ENCODE data around the gene PRICKLE4.
"Not testable (repeated sequence)": the region's sequence is repeated elsewhere in the genome, so short reads cannot be mapped to it uniquely, and the experiment has no call there.

PRICKLE4 gene

GRCh38 chr6:41746107-41746506 lies 34.5 kb upstream of the PRICKLE4 start:
- DNase-seq, result no peak

GRCh38 chr6:41747256-41748101 lies 33.1 kb upstream of the PRICKLE4 start, which contains the start of gene PGC:
Gene PGC, minus strand, starts transcription at chr6:41747397. Its CDS starts 63 bp downstream, at chr6:41747334.
- no peak for DNase-seq

GRCh38 chr6:41748102-41748477 lies 32.5 kb upstream of the PRICKLE4 start:
- DNase-seq, result no peak

- DNase-seq, result no peak
These were observed 32.0 kb upstream of the PRICKLE4 start for GRCh38 chr6:41748542-41748941.

- no peak for DNase-seq
These were observed 30.2 kb upstream of the PRICKLE4 start for GRCh38 chr6:41750374-41750773.

GRCh38 chr6:41755895-41756294 lies 24.7 kb upstream of the PRICKLE4 start:
- no peak for DNase-seq

- no peak for DNase-seq
These were observed 24.2 kb upstream of the PRICKLE4 start for GRCh38 chr6:41756354-41756753.

- DNase-seq, result no peak
These were observed 23.3 kb upstream of the PRICKLE4 start for GRCh38 chr6:41757271-41757670.

GRCh38 chr6:41757931-41758640 lies 22.5 kb upstream of the PRICKLE4 start:
- no peak for DNase-seq

GRCh38 chr6:41758641-41759035 lies 21.9 kb upstream of the PRICKLE4 start:
- no peak for DNase-seq

GRCh38 chr6:41759106-41759904 lies 21.3 kb upstream of the PRICKLE4 start:
- no peak for DNase-seq

GRCh38 chr6:41759905-41760579 lies 20.5 kb upstream of the PRICKLE4 start:
- DNase-seq, result no peak

- DNase-seq, result no peak
These were observed 17.1 kb upstream of the PRICKLE4 start for GRCh38 chr6:41763470-41763869.

GRCh38 chr6:41766043-41766664 lies 14.4 kb upstream of the PRICKLE4 start:
- not testable (repeated sequence) for DNase-seq

- no peak for DNase-seq
These were observed 13.3 kb upstream of the PRICKLE4 start for GRCh38 chr6:41767112-41767833.

GRCh38 chr6:41768545-41769308 lies 11.9 kb upstream of the PRICKLE4 start:
- DNase-seq, result no peak

GRCh38 chr6:41769376-41769775 lies 11.2 kb upstream of the PRICKLE4 start:
- no peak for DNase-seq

- DNase-seq, result no peak
These were observed 10.1 kb upstream of the PRICKLE4 start for GRCh38 chr6:41770381-41771057.

GRCh38 chr6:41771058-41771983 lies 9.3 kb upstream of the PRICKLE4 start:
- no peak for DNase-seq
